Activated T-helper 2 cell treated with anti-CD3 and anti-CD28 coated beads, Interferon-gamma antibody, Interleukin-2, Interleukin-4, amounts not matched to agents 10 μg/mL and 5 μg/mL and 100 μg/mL, durations not matched to agents 14 hours and 24 hours and 36 hours (primary cell): Measurements from ENCODE around the gene PCBP3. TPM values are rescaled to one million over a fixed set of nuclear protein-coding genes. Genes with fewer than 3 reads are reported as not detected.
A peak's percentile ranks its signal among the peaks of the same experiment; 100 is the strongest.

Experiments used
- DNase-seq: peaks from one replicate; pipeline ENCODE4 v3.0.0; 2021; ENCODE audit warnings: low spot score
- H3K27ac Mint-ChIP-seq: one replicate; pipeline ENCODE4 v1.8.0; 2021; ENCODE audit warnings: mixed read lengths
- H3K27me3 Mint-ChIP-seq: one replicate; pipeline ENCODE4 v1.8.0; 2021; ENCODE audit warnings: low read depth, mixed read lengths
- H3K36me3 Mint-ChIP-seq: one replicate; pipeline ENCODE4 v1.8.0; 2021; ENCODE audit warnings: low read depth, mixed read lengths
- H3K4me1 Mint-ChIP-seq: one replicate; pipeline ENCODE4 v1.8.0; 2021; ENCODE audit warnings: low read depth, mixed read lengths
- H3K4me3 Mint-ChIP-seq: one replicate; pipeline ENCODE4 v1.8.0; 2021; ENCODE audit warnings: low read depth, mild to moderate bottlenecking, moderate library complexity, mixed read lengths
- H3K9me3 Mint-ChIP-seq: one replicate; pipeline ENCODE4 v1.8.0; 2021; ENCODE audit warnings: mixed read lengths
- intact Hi-C: fragments of 100-400 bp; cut with micrococcal nuclease; formaldehyde crosslinking; loops from one replicate; pipeline ENCODE4 v1.15.1; 2023
- total RNA-seq: library from RNA; stranded (reverse); gene quantifications from 2 replicates; pipeline ENCODE4 v1.2.3, GENCODE V29; 2022

PCBP3 gene
- total RNA-seq, 1 donor from 2014 or later = 6.9 TPM

GRCh38 chr21:45964649-45965048 lies 321.1 kb downstream of the PCBP3 start:
- Mint-ChIP-seq H3K27me3 (peaks cover 9% of the 10 kb centered on the region), H3K4me1 (no peaks in the 10 kb centered on the region), H3K4me3 (no peak overlapping the region), H3K9me3 (peaks cover 5% of the 10 kb centered on the region), H3K27ac (no peak overlapping the region), H3K36me3 (no peaks in the 10 kb centered on the region)
- intact Hi-C loops = no loop called here
- no peak for DNase-seq

- H3K4me3 Mint-ChIP-seq = no peak overlapping the region
- no peak for DNase-seq
- no peak overlapping the region for H3K27ac Mint-ChIP-seq
- no peaks in the 10 kb centered on the region for H3K4me1 Mint-ChIP-seq
- no peaks in the 10 kb centered on the region for H3K36me3 Mint-ChIP-seq
- intact Hi-C loops = no loop called here
- H3K9me3 Mint-ChIP-seq = peaks cover 5% of the 10 kb centered on the region
- H3K27me3 Mint-ChIP-seq = peaks cover 9% of the 10 kb centered on the region
Measured at GRCh38 chr21:45965084-45965809, 321.7 kb downstream of the PCBP3 start.

- intact Hi-C loops = no loop called here
- Mint-ChIP-seq H3K27ac (no peak overlapping the region), H3K4me3 (no peak overlapping the region), H3K9me3 (no peaks in the 10 kb centered on the region), H3K4me1 (no peaks in the 10 kb centered on the region), H3K27me3 (peaks cover 6% of the 10 kb centered on the region), H3K36me3 (no peaks in the 10 kb centered on the region)
- DNase-seq = no peak
Measured at GRCh38 chr21:45966791-45967394, 323.4 kb downstream of the PCBP3 start.

- Mint-ChIP-seq H3K27me3 (peaks cover 8% of the 10 kb centered on the region), H3K27ac (no peak overlapping the region), H3K4me1 (peaks cover 2% of the 10 kb centered on the region), H3K9me3 (no peaks in the 10 kb centered on the region), H3K36me3 (no peaks in the 10 kb centered on the region), H3K4me3 (no peak overlapping the region)
- intact Hi-C loops = loop anchor here (5.0 to 10.0 kb wide), 3 partner anchors 172 to 355 kb away; partner anchors contain the start of genes C21orf58, LSS and PCNT
- DNase-seq = no peak
Measured at GRCh38 chr21:45969921-45970673, 326.6 kb downstream of the PCBP3 start.

GRCh38 chr21:45970674-45971615 lies 327.4 kb downstream of the PCBP3 start:
- no peak overlapping the region for H3K27ac Mint-ChIP-seq
- no peaks in the 10 kb centered on the region for H3K36me3 Mint-ChIP-seq
- no peaks in the 10 kb centered on the region for H3K9me3 Mint-ChIP-seq
- intact Hi-C loops = loop anchor here (5.0 to 10.0 kb wide), 3 partner anchors 171 to 354 kb away; partner anchors contain the start of genes C21orf58, LSS and PCNT
- DNase-seq = no peak
- peaks cover 6% of the 10 kb centered on the region for H3K4me1 Mint-ChIP-seq
- peaks cover 16% of the 10 kb centered on the region for H3K27me3 Mint-ChIP-seq
- H3K4me3 Mint-ChIP-seq = no peak overlapping the region

GRCh38 chr21:45971616-45972352 lies 328.3 kb downstream of the PCBP3 start:
- no peak for DNase-seq
- intact Hi-C loops = loop anchor here (2.0 to 10.0 kb wide), 4 partner anchors 127 to 353 kb away; partner anchors contain the start of genes C21orf58, COL6A2, LSS and PCNT
- Mint-ChIP-seq H3K36me3 (no peaks in the 10 kb centered on the region), H3K9me3 (no peaks in the 10 kb centered on the region), H3K4me3 (no peak overlapping the region), H3K27me3 (peaks cover 18% of the 10 kb centered on the region), H3K27ac (no peak overlapping the region), H3K4me1 (peaks cover 6% of the 10 kb centered on the region)

GRCh38 chr21:45972353-45972715 lies 328.8 kb downstream of the PCBP3 start:
- peaks cover 18% of the 10 kb centered on the region for H3K27me3 Mint-ChIP-seq
- no peak for DNase-seq
- no peak overlapping the region for H3K4me3 Mint-ChIP-seq

GRCh38 chr21:45972716-45973474 lies 329.4 kb downstream of the PCBP3 start:
- Mint-ChIP-seq H3K27me3 (peaks cover 18% of the 10 kb centered on the region), H3K27ac (no peak overlapping the region), H3K9me3 (no peaks in the 10 kb centered on the region), H3K4me1 (peaks cover 6% of the 10 kb centered on the region), H3K4me3 (no peak overlapping the region), H3K36me3 (no peaks in the 10 kb centered on the region)
- intact Hi-C loops = loop anchor here (2.0 to 10.0 kb wide), 4 partner anchors 126 to 352 kb away; partner anchors contain the start of genes C21orf58, COL6A2, LSS and PCNT
- no peak for DNase-seq

More at GRCh38 chr21:45972353-45972715, 328.8 kb downstream of the PCBP3 start:
- H3K27ac Mint-ChIP-seq = no peak overlapping the region
- H3K36me3 Mint-ChIP-seq = no peaks in the 10 kb centered on the region
- H3K4me1 Mint-ChIP-seq = peaks cover 6% of the 10 kb centered on the region
- intact Hi-C loops = loop anchor here (2.0 to 10.0 kb wide), 4 partner anchors 126 to 352 kb away; partner anchors contain the start of genes C21orf58, COL6A2, LSS and PCNT
- no peaks in the 10 kb centered on the region for H3K9me3 Mint-ChIP-seq

GRCh38 chr21:45973475-45974072 lies 330.0 kb downstream of the PCBP3 start:
- intact Hi-C loops = loop anchor here (2.0 to 10.0 kb wide), 4 partner anchors 125 to 351 kb away; partner anchors contain the start of genes C21orf58, COL6A2, LSS and PCNT
- Mint-ChIP-seq H3K9me3 (no peaks in the 10 kb centered on the region), H3K36me3 (no peaks in the 10 kb centered on the region), H3K27ac (no peak overlapping the region), H3K27me3 (peaks cover 23% of the 10 kb centered on the region), H3K4me3 (peak overlapping the region; percentile 79), H3K4me1 (peaks cover 9% of the 10 kb centered on the region)
- peak; percentile 61 for DNase-seq

- intact Hi-C loops = loop anchor here (5.0 to 10.0 kb wide), 3 partner anchors 168 to 350 kb away; partner anchors contain the start of genes C21orf58, LSS and PCNT
- no peak for DNase-seq
- peaks cover 23% of the 10 kb centered on the region for H3K27me3 Mint-ChIP-seq
- H3K27ac Mint-ChIP-seq = no peak overlapping the region
- H3K9me3 Mint-ChIP-seq = no peaks in the 10 kb centered on the region
- peak overlapping the region; percentile 79 for H3K4me3 Mint-ChIP-seq
- H3K4me1 Mint-ChIP-seq = peaks cover 10% of the 10 kb centered on the region
- no peaks in the 10 kb centered on the region for H3K36me3 Mint-ChIP-seq
Measured at GRCh38 chr21:45974073-45975019, 330.8 kb downstream of the PCBP3 start.
